ENCODE results near the gene OR1A1.
"Not testable (repeated sequence)": the region's sequence is repeated elsewhere in the genome, so short reads cannot be mapped to it uniquely, and the experiment has no call there.

OR1A1 gene

DNA sequence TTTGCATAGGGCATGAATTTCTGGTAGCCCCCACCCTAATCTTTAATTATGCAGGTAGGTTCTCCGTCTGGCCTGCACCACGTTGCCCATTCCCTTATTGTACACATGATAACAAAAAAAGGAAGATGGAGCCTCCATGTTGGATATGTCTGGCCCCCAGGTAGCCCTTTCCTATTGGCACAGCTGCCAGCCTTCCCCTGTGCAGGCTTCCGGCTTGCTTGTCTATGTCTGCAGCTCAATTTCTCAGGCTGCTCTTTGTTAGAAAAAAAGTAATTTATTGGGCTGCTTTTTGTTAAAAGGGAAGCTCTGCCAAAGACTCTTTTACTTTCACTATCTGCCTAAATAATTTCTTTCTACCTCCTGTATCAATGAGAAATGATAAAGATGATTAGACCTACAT is 5.5 kb downstream of the OR1A1 start:
- TF ChIP-seq, protein P1, sequence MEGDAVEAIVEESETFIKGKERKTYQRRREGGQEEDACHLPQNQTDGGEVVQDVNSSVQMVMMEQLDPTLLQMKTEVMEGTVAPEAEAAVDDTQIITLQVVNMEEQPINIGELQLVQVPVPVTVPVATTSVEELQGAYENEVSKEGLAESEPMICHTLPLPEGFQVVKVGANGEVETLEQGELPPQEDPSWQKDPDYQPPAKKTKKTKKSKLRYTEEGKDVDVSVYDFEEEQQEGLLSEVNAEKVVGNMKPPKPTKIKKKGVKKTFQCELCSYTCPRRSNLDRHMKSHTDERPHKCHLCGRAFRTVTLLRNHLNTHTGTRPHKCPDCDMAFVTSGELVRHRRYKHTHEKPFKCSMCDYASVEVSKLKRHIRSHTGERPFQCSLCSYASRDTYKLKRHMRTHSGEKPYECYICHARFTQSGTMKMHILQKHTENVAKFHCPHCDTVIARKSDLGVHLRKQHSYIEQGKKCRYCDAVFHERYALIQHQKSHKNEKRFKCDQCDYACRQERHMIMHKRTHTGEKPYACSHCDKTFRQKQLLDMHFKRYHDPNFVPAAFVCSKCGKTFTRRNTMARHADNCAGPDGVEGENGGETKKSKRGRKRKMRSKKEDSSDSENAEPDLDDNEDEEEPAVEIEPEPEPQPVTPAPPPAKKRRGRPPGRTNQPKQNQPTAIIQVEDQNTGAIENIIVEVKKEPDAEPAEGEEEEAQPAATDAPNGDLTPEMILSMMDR (IDR thresholded peaks at IDR 0.05): no peak
- H3K9me3 ChIP-seq (ENCODE audit: control insufficient read depth, low read length): no peaks in the 10 kb centered on the region

DNA sequence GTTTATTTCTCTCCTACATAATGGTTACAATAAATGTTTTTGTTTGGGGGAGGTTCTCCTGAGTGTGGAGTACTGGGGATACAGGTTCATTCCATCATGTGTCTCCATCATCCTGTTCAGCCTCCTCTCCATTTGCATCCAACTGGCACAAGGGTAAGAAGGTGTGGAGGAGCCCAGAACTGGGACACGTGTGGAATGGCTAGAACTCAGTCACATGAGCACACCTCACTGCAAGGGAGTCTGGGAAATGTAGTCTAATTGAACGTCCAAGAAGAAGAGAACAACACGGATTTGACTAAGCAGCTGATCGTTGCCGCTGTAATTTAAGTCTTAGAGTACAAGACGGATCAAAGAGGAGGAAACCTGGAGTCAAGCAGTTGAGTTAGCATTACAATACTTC is 6.1 kb downstream of the OR1A1 start:
- no peak overlapping the region for H3K27ac ChIP-seq
- TF ChIP-seq, protein P1 (IDR thresholded peaks at IDR 0.05): no peak
- H3K4me3 ChIP-seq (ENCODE audit: low read depth, low read length): no peak overlapping the region
- no peak overlapping the region for H2AFZ ChIP-seq
- H3K79me2 ChIP-seq: no peaks in the 10 kb centered on the region
- H3K36me3 ChIP-seq (ENCODE audit: control insufficient read depth, insufficient read depth, low read length): no peaks in the 10 kb centered on the region
- no peak overlapping the region for H3K4me2 ChIP-seq (ENCODE audit: low read length)
- no peaks in the 10 kb centered on the region for H3K4me1 ChIP-seq
- no peak overlapping the region for H3K9ac ChIP-seq
- H3K9me3 ChIP-seq (ENCODE audit: control insufficient read depth, low read length): no peaks in the 10 kb centered on the region
- no peaks in the 10 kb centered on the region for H3K27me3 ChIP-seq (ENCODE audit: control insufficient read depth, insufficient read depth, low read length)

More for the DNA sequence above, 5.5 kb downstream of the OR1A1 start:
- no peaks in the 10 kb centered on the region for H3K27me3 ChIP-seq (ENCODE audit: control insufficient read depth, insufficient read depth, low read length)
- no peaks in the 10 kb centered on the region for H3K4me1 ChIP-seq
- H3K36me3 ChIP-seq (ENCODE audit: control insufficient read depth, insufficient read depth, low read length): no peaks in the 10 kb centered on the region
- no peak overlapping the region for H3K27ac ChIP-seq
- no peak overlapping the region for H2AFZ ChIP-seq
- H3K4me3 ChIP-seq (ENCODE audit: low read depth, low read length): no peak overlapping the region
- no peak overlapping the region for H3K9ac ChIP-seq
- H3K79me2 ChIP-seq: no peaks in the 10 kb centered on the region
- no peak overlapping the region for H3K4me2 ChIP-seq (ENCODE audit: low read length)

- not testable (repeated sequence) for H3K79me2 ChIP-seq; H2AFZ ChIP-seq; H3K27ac ChIP-seq; H3K27me3 ChIP-seq (ENCODE audit: control insufficient read depth, insufficient read depth, low read length); H3K4me2 ChIP-seq (ENCODE audit: low read length); H3K36me3 ChIP-seq (ENCODE audit: control insufficient read depth, insufficient read depth, low read length); H3K9me3 ChIP-seq (ENCODE audit: control insufficient read depth, low read length); H3K4me3 ChIP-seq (ENCODE audit: low read depth, low read length); H3K9ac ChIP-seq; H3K4me1 ChIP-seq
These were observed 12.5 kb downstream of the OR1A1 start for GRCh38 chr17:3219978-3220377.

- no peaks in the 10 kb centered on the region for H3K4me1 ChIP-seq
- no peaks in the 10 kb centered on the region for H3K9me3 ChIP-seq (ENCODE audit: control insufficient read depth, low read length)
- H3K36me3 ChIP-seq (ENCODE audit: control insufficient read depth, insufficient read depth, low read length): no peaks in the 10 kb centered on the region
- H3K27ac ChIP-seq: no peak overlapping the region
- H3K27me3 ChIP-seq (ENCODE audit: control insufficient read depth, insufficient read depth, low read length): no peaks in the 10 kb centered on the region
- H3K4me3 ChIP-seq (ENCODE audit: low read depth, low read length): no peak overlapping the region
- TF ChIP-seq, protein P1 (IDR thresholded peaks at IDR 0.05): no peak
- H3K79me2 ChIP-seq: no peaks in the 10 kb centered on the region
- no peak overlapping the region for H3K9ac ChIP-seq
- H3K4me2 ChIP-seq (ENCODE audit: low read length): no peak overlapping the region
- H2AFZ ChIP-seq: no peak overlapping the region
These were observed 14.4 kb downstream of the OR1A1 start for GRCh38 chr17:3221850-3222249.

GRCh38 chr17:3222505-3222904 is 15.0 kb downstream of the OR1A1 start:
- Histone ChIP-seq H2AFZ (no peak overlapping the region), H3K4me1 (no peaks in the 10 kb centered on the region), H3K27me3 (ENCODE audit: control insufficient read depth, insufficient read depth, low read length) (no peaks in the 10 kb centered on the region), H3K4me3 (ENCODE audit: low read depth, low read length) (no peak overlapping the region), H3K79me2 (no peaks in the 10 kb centered on the region), H3K27ac (no peak overlapping the region), H3K4me2 (ENCODE audit: low read length) (no peak overlapping the region), H3K9ac (no peak overlapping the region), H3K9me3 (ENCODE audit: control insufficient read depth, low read length) (no peaks in the 10 kb centered on the region), H3K36me3 (ENCODE audit: control insufficient read depth, insufficient read depth, low read length) (no peaks in the 10 kb centered on the region)
- TF ChIP-seq, protein P1 (IDR thresholded peaks at IDR 0.05): no peak

GRCh38 chr17:3224721-3225352 is 17.4 kb downstream of the OR1A1 start:
- H3K4me2 ChIP-seq (ENCODE audit: low read length); H3K4me1 ChIP-seq; H2AFZ ChIP-seq; H3K79me2 ChIP-seq; H3K9me3 ChIP-seq (ENCODE audit: control insufficient read depth, low read length); H3K27me3 ChIP-seq (ENCODE audit: control insufficient read depth, insufficient read depth, low read length); H3K9ac ChIP-seq; H3K36me3 ChIP-seq (ENCODE audit: control insufficient read depth, insufficient read depth, low read length); H3K27ac ChIP-seq; H3K4me3 ChIP-seq (ENCODE audit: low read depth, low read length): not testable (repeated sequence)

- not testable (repeated sequence) for H3K9me3 ChIP-seq (ENCODE audit: control insufficient read depth, low read length); H3K79me2 ChIP-seq; H2AFZ ChIP-seq; H3K4me1 ChIP-seq; H3K36me3 ChIP-seq (ENCODE audit: control insufficient read depth, insufficient read depth, low read length); H3K27me3 ChIP-seq (ENCODE audit: control insufficient read depth, insufficient read depth, low read length); H3K9ac ChIP-seq; H3K4me2 ChIP-seq (ENCODE audit: low read length); H3K4me3 ChIP-seq (ENCODE audit: low read depth, low read length); H3K27ac ChIP-seq
These were observed 24.8 kb downstream of the OR1A1 start for GRCh38 chr17:3232300-3232699.

DNA sequence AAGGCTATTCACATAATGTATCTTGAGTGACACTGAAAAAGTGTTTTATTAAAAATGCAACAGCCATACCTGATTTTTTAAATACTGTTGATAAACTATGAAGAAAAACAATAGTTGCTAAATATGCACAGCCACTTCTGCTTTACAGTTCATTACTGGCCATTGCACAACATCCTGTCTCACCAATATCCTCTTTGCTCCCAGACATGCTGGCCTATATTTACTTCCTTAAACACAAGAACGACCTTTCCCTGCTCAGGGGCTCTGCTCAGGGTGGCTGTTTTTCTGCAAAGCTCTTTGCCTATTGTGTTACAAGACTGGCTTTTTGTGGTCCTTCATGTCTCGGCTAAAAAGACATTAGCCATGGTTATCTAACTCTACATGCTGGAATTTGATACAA is 31.2 kb downstream of the OR1A1 start:
- H3K27ac ChIP-seq, H3K9ac ChIP-seq: not testable (repeated sequence)

More for the DNA sequence above, 31.2 kb downstream of the OR1A1 start:
- H3K79me2 ChIP-seq; H3K9me3 ChIP-seq (ENCODE audit: control insufficient read depth, low read length); H3K4me1 ChIP-seq; H3K27me3 ChIP-seq (ENCODE audit: control insufficient read depth, insufficient read depth, low read length); H3K36me3 ChIP-seq (ENCODE audit: control insufficient read depth, insufficient read depth, low read length); H3K4me3 ChIP-seq (ENCODE audit: low read depth, low read length); H3K4me2 ChIP-seq (ENCODE audit: low read length); H2AFZ ChIP-seq: not testable (repeated sequence)
